ENCODE data around the gene SLC25A17.
"Not testable (repeated sequence)": the region's sequence is repeated elsewhere in the genome, so short reads cannot be mapped to it uniquely, and the experiment has no call there.

Gene SLC25A17

DNA sequence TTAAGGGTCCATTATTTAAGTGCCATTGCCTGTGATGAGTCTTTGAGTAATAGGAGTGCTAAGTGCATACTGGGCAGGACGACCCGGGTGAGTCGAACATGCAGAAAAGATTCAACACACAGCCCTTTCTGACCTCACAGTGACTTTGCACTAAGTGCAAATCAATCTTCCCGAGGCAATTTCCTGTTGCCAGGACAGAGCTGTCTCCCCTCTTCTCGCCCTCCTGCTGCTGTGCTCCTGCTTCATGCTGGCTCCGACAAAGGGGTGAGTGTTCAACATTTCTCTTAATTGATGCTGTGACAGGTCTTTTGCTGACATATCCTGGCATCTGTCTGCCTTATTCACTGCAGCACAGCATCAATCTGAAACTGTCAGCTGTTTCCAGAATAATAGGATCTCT lies 97.9 kb downstream of the SLC25A17 start:
- H3K27me3 ChIP-seq (ENCODE audit: low read depth, low read length), result peaks cover 10% of the 10 kb centered on the region
- H3K9me3 ChIP-seq (ENCODE audit: insufficient read depth, low read length), result no peaks in the 10 kb centered on the region
- H3K79me2 ChIP-seq (ENCODE audit: low read length), result no peaks in the 10 kb centered on the region
- no peak overlapping the region for H3K27ac ChIP-seq (ENCODE audit: low read length)
- no peaks in the 10 kb centered on the region for H4K20me1 ChIP-seq (ENCODE audit: insufficient read depth, low read length)
- no peaks in the 10 kb centered on the region for H3K4me1 ChIP-seq (ENCODE audit: low read length)
- no peak for TF ChIP-seq EZH2phosphoT487 (IDR thresholded peaks at IDR 0.05; ENCODE audit: low read depth)
- TF ChIP-seq, protein P1, sequence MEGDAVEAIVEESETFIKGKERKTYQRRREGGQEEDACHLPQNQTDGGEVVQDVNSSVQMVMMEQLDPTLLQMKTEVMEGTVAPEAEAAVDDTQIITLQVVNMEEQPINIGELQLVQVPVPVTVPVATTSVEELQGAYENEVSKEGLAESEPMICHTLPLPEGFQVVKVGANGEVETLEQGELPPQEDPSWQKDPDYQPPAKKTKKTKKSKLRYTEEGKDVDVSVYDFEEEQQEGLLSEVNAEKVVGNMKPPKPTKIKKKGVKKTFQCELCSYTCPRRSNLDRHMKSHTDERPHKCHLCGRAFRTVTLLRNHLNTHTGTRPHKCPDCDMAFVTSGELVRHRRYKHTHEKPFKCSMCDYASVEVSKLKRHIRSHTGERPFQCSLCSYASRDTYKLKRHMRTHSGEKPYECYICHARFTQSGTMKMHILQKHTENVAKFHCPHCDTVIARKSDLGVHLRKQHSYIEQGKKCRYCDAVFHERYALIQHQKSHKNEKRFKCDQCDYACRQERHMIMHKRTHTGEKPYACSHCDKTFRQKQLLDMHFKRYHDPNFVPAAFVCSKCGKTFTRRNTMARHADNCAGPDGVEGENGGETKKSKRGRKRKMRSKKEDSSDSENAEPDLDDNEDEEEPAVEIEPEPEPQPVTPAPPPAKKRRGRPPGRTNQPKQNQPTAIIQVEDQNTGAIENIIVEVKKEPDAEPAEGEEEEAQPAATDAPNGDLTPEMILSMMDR (IDR thresholded peaks at IDR 0.05; ENCODE audit: low read depth, low read length), result no peak
- H3K36me3 ChIP-seq (replicated peaks; ENCODE audit: low read depth, low read length), result no peaks in the 10 kb centered on the region
- no peak overlapping the region for H3K9ac ChIP-seq (ENCODE audit: low read length)
- H3K4me2 ChIP-seq (ENCODE audit: low read length), result no peak overlapping the region
- no peak overlapping the region for H3K4me3 ChIP-seq (ENCODE audit: low read length)
- H2AFZ ChIP-seq (ENCODE audit: low read depth, low read length), result no peak overlapping the region

- H3K4me1 ChIP-seq (ENCODE audit: low read length), result no peaks in the 10 kb centered on the region
- H3K36me3 ChIP-seq (replicated peaks; ENCODE audit: low read depth, low read length), result no peaks in the 10 kb centered on the region
- peaks cover 10% of the 10 kb centered on the region for H3K27me3 ChIP-seq (ENCODE audit: low read depth, low read length)
- TF ChIP-seq, protein P1 (IDR thresholded peaks at IDR 0.05; ENCODE audit: low read depth, low read length), result no peak
- no peak for TF ChIP-seq EZH2phosphoT487 (IDR thresholded peaks at IDR 0.05; ENCODE audit: low read depth)
- no peak overlapping the region for H3K9ac ChIP-seq (ENCODE audit: low read length)
- H4K20me1 ChIP-seq (ENCODE audit: insufficient read depth, low read length), result no peaks in the 10 kb centered on the region
- no peak overlapping the region for H3K4me3 ChIP-seq (ENCODE audit: low read length)
- no peak overlapping the region for H3K27ac ChIP-seq (ENCODE audit: low read length)
- no peaks in the 10 kb centered on the region for H3K79me2 ChIP-seq (ENCODE audit: low read length)
- no peak overlapping the region for H2AFZ ChIP-seq (ENCODE audit: low read depth, low read length)
- no peak overlapping the region for H3K4me2 ChIP-seq (ENCODE audit: low read length)
- no peaks in the 10 kb centered on the region for H3K9me3 ChIP-seq (ENCODE audit: insufficient read depth, low read length)
These were observed 98.4 kb downstream of the SLC25A17 start for GRCh38 chr22:40720538-40721256.

GRCh38 chr22:40720156-40720537 lies 99.0 kb downstream of the SLC25A17 start:
- not testable (repeated sequence) for H3K79me2 ChIP-seq (ENCODE audit: low read length); H2AFZ ChIP-seq (ENCODE audit: low read depth, low read length); H3K4me2 ChIP-seq (ENCODE audit: low read length); H3K4me3 ChIP-seq (ENCODE audit: low read length); H3K27ac ChIP-seq (ENCODE audit: low read length); H4K20me1 ChIP-seq (ENCODE audit: insufficient read depth, low read length); H3K9ac ChIP-seq (ENCODE audit: low read length); H3K4me1 ChIP-seq (ENCODE audit: low read length); H3K9me3 ChIP-seq (ENCODE audit: insufficient read depth, low read length); H3K36me3 ChIP-seq (replicated peaks; ENCODE audit: low read depth, low read length)
- H3K27me3 ChIP-seq (ENCODE audit: low read depth, low read length), result peaks cover 10% of the 10 kb centered on the region
